Mesodermal cell (in vitro differentiated cells): ENCODE measurements around the gene SPG7.

Experiments used
- H3K27ac ChIP-seq: 2 replicates; pipeline ENCODE4 v1.7.0; 2013; ENCODE audit warnings: mild to moderate bottlenecking, low read depth, low read length, moderate library complexity; ENCODE audit not compliant: severe bottlenecking
- H3K36me3 ChIP-seq: 2 replicates; pipeline ENCODE4 v1.7.1; 2013; ENCODE audit warnings: mild to moderate bottlenecking, low read length, moderate library complexity; ENCODE audit not compliant: control insufficient read depth, insufficient read depth
- H3K4me1 ChIP-seq: one replicate; pipeline ENCODE4 v1.7.1; 2013; ENCODE audit warnings: mild to moderate bottlenecking, low read length; ENCODE audit not compliant: insufficient read depth, control insufficient read depth, poor library complexity, severe bottlenecking
- H3K4me3 ChIP-seq: 2 replicates; pipeline ENCODE4 v1.7.0; 2013; ENCODE audit warnings: low read length, control low read depth, mild to moderate bottlenecking; ENCODE audit not compliant: insufficient read depth, poor library complexity, severe bottlenecking; ENCODE audit errors: extremely low read depth
- H3K9me3 ChIP-seq: 2 replicates; pipeline ENCODE4 v1.7.1; 2013; ENCODE audit warnings: mild to moderate bottlenecking, low read length, moderate library complexity; ENCODE audit not compliant: control insufficient read depth
- WGBS, 2 experiments: methylation state at CpG; one replicate each; pipeline ENCODE4 v1.1.5; 2013; ENCODE audit warnings: missing lambda C conversion rate in 2 of 2; ENCODE audit not compliant: insufficient coverage in 2 of 2; 5-methylcytosine and 5-hydroxymethylcytosine counted together

SPG7 gene

GRCh38 chr16:89473791-89474414, 34.3 kb upstream of the SPG7 start:
- Histone ChIP-seq H3K36me3 (peaks cover 10% of the 10 kb centered on the region), H3K4me3 (no peak overlapping the region), H3K27ac (peak overlapping the region; percentile 19), H3K9me3 (no peaks in the 10 kb centered on the region), H3K4me1 (peaks cover 40% of the 10 kb centered on the region)
- 77 to 93% methylated on average over 6 to 8 of the region's 9 CpGs for WGBS, 2 experiments

- H3K4me3 ChIP-seq = no peak overlapping the region
- WGBS, 2 experiments = 60 to 83% methylated on average over 1 of the region's 5 CpGs
- H3K27ac ChIP-seq = no peak overlapping the region
- peaks cover 6% of the 10 kb centered on the region for H3K36me3 ChIP-seq
- peaks cover 46% of the 10 kb centered on the region for H3K4me1 ChIP-seq
- H3K9me3 ChIP-seq = no peaks in the 10 kb centered on the region
Measured at GRCh38 chr16:89475144-89475543, 33.1 kb upstream of the SPG7 start.

GRCh38 chr16:89476379-89476778, 31.8 kb upstream of the SPG7 start:
- Histone ChIP-seq H3K4me3 (no peak overlapping the region), H3K4me1 (peaks cover 46% of the 10 kb centered on the region), H3K27ac (no peak overlapping the region), H3K36me3 (peaks cover 12% of the 10 kb centered on the region), H3K9me3 (no peaks in the 10 kb centered on the region)
- 94 to 98% methylated on average over 4 to 5 of the region's 5 CpGs for WGBS, 2 experiments

- H3K27ac ChIP-seq = no peak overlapping the region
- no peaks in the 10 kb centered on the region for H3K9me3 ChIP-seq
- WGBS, 2 experiments = 94 to 99% methylated on average over 6 to 7 of the region's 10 CpGs
- H3K4me1 ChIP-seq = peaks cover 46% of the 10 kb centered on the region
- peaks cover 12% of the 10 kb centered on the region for H3K36me3 ChIP-seq
- no peak overlapping the region for H3K4me3 ChIP-seq
Measured at GRCh38 chr16:89476811-89477261, 31.4 kb upstream of the SPG7 start.

GRCh38 chr16:89478576-89479221, 29.5 kb upstream of the SPG7 start:
- Histone ChIP-seq H3K4me1 (peaks cover 48% of the 10 kb centered on the region), H3K4me3 (no peak overlapping the region), H3K27ac (peak overlapping the region; percentile 52), H3K9me3 (no peaks in the 10 kb centered on the region), H3K36me3 (peaks cover 12% of the 10 kb centered on the region)
- WGBS, 2 experiments = 90 to 94% methylated on average over 10 to 13 of the region's 14 CpGs

GRCh38 chr16:89481356-89481955, 26.7 kb upstream of the SPG7 start:
- Histone ChIP-seq H3K9me3 (no peaks in the 10 kb centered on the region), H3K36me3 (peaks cover 7% of the 10 kb centered on the region), H3K27ac (no peak overlapping the region), H3K4me1 (peaks cover 42% of the 10 kb centered on the region), H3K4me3 (no peak overlapping the region)
- WGBS, 2 experiments = 93% methylated on average over 13 of the region's 13 CpGs

GRCh38 chr16:89482150-89482816, 25.9 kb upstream of the SPG7 start:
- Histone ChIP-seq H3K4me3 (no peak overlapping the region), H3K9me3 (no peaks in the 10 kb centered on the region), H3K36me3 (peaks cover 10% of the 10 kb centered on the region), H3K27ac (no peak overlapping the region), H3K4me1 (peaks cover 42% of the 10 kb centered on the region)
- WGBS, 2 experiments = 85 to 89% methylated on average over 11 to 14 of the region's 14 CpGs

- Histone ChIP-seq H3K4me3 (no peak overlapping the region), H3K36me3 (peaks cover 15% of the 10 kb centered on the region), H3K27ac (peak overlapping the region; percentile 26), H3K4me1 (peaks cover 42% of the 10 kb centered on the region), H3K9me3 (no peaks in the 10 kb centered on the region)
- 68% methylated on average over 2 of the region's 5 CpGs; no CpG with 5 or more reads in 1 of the 2 experiments for WGBS, 2 experiments
Measured at GRCh38 chr16:89482817-89483205, 25.4 kb upstream of the SPG7 start.

GRCh38 chr16:89484041-89484501, 24.1 kb upstream of the SPG7 start:
- H3K27ac ChIP-seq = no peak overlapping the region
- no peaks in the 10 kb centered on the region for H3K9me3 ChIP-seq
- no peak overlapping the region for H3K4me3 ChIP-seq
- H3K4me1 ChIP-seq = peaks cover 36% of the 10 kb centered on the region
- WGBS, 2 experiments = 98 to 100% methylated on average over 4 to 5 of the region's 5 CpGs
- peaks cover 20% of the 10 kb centered on the region for H3K36me3 ChIP-seq

- Histone ChIP-seq H3K36me3 (peaks cover 20% of the 10 kb centered on the region), H3K4me3 (no peak overlapping the region), H3K4me1 (peaks cover 31% of the 10 kb centered on the region), H3K9me3 (no peaks in the 10 kb centered on the region), H3K27ac (no peak overlapping the region)
- 75 to 83% methylated on average over 5 to 6 of the region's 11 CpGs for WGBS, 2 experiments
Measured at GRCh38 chr16:89484923-89485679, 23.1 kb upstream of the SPG7 start.
